Pulmonary artery endothelial cell (primary cell): ENCODE measurements around the gene DLX4. TPM values are rescaled to one million over a fixed set of nuclear protein-coding genes. Genes with fewer than 3 reads are reported as not detected.

Source experiments
- DNase-seq: peaks from one replicate; pipeline ENCODE4 v3.0.0-alpha.2; 2011; ENCODE audit warnings: low read depth, low spot score
- total RNA-seq: library from RNA; depleted of rRNA; stranded (reverse); fragments of >200 nt; gene quantifications from 2 replicates; pipeline ENCODE4 v1.2.3, GENCODE V29; 2014

DLX4 gene
- total RNA-seq, 1 donor from 2014 or later, result not detected

- DNase-seq, result no peak
Measured at GRCh38 chr17:49946964-49947584, 21.9 kb upstream of the DLX4 start.

DNA sequence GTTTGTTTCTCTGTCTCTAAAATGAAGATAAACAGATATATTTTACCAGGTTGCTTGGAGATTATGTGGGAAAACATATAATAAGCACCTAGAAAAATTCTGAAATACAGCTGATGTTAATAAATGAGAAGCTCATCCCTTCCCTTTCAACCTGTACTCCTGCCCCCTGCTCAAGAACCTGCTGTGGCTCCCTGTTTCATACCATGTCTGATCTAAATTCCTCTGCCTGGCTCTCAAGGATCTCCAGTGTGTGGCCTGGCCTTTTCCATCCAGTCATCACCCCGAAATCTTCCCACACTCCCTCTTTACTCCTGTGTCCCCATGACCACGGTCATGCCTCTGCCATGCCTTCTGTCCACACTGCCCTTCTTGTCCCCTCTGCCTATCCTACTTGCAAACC, 19.4 kb upstream of the DLX4 start:
- no peak for DNase-seq

DNA sequence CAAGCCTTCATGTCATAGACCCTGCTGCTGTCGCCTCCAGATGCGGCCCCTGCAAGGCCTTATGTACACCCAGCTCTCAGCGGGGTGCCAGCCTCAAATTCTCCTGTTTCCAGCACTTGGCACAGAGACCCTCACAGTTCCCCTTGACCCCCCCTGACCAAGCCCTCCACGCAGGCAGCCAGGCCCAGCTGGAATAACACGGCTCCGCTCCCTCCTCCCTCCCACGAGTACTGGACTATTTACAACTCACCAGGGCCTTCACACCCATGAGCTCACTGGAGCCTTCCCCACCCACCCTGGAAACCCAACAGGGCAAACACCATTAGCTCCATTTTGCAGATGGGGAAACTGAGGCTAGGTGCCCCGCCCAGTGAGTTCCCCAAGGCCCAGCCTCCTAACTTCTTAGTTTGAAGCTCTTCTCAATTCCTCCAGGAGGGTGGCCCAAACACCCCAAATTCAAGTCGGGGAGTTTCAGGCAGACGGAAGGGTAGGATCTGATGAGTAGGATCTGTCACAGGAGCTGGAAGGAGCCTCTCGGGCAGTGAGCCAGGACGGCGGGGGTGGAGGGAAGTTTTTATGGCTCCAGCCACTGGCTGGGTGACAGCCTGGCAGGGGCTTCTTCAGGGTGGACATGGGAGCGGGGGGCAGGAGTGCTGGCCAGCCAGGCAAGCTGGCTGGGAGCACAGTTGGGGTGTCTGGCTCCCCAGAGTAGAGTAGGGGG, 17.5 kb upstream of the DLX4 start:
- no peak for DNase-seq

DNA sequence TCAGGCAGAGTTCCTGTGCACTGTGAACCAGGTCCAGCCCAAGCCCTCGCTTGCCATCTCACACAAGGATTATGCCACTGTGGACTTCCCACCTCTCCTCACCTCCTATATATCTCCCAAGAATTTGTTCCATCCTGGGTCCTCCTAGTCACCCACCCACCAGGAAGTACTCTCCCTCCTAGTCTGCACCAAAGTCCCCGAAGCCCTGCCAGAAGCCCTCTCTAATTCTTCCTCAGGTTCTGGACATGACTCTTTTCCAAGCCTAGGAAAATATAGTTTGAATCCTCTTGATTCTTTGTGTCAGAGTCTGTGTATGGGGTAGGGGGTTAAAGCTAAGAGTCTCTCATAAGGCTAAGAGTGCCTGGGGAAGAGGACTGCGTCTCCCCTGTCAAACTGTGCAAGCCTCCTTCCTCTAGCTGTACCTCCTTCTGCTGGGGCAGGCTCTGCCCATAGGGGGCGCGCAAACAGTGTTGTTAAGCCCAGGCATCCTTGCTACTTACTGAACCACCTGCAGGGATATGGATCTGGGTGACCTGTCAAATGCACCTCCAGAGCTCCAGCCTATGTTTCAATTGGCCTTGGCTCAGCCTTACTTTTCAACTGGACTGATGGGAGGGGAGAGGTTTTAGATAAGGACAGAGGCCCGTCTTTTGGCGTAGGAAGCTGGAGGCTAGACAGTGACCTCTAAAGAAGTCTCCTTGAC, 16.6 kb upstream of the DLX4 start:
- DNase-seq, result peak; percentile 39

DNA sequence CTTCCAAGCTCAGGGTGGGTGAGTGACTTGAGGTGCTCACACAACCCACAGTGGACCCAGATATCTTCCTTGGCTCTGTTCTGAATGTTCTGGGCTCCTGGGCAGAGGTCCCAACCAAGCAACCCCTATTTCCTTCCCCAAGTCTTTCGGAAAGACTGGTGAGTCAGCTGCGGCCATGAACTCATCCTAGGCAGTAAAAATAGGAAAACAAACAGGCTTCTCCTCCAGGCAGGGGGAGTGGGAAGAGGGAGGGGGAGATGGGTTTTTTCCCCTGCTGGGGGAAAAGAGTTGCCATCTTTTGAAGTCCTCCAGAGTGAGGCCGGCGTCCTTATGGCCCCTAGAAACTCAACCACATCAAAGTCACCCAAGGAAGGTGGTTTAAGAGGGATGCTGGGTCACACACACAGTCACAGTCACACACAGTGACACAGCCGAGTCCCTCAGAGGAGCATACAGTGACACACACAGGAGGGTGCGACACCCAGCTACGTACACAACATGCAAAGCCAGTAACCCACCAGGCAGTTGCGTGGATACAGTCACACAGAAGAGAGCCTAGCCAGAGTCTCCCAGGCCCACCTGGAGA, 16.0 kb upstream of the DLX4 start:
- DNase-seq, result peak; percentile 27

GRCh38 chr17:49955157-49955556, 13.8 kb upstream of the DLX4 start:
- DNase-seq, result no peak

- DNase-seq, result no peak
Measured at GRCh38 chr17:49956780-49957179, 12.2 kb upstream of the DLX4 start.

DNA sequence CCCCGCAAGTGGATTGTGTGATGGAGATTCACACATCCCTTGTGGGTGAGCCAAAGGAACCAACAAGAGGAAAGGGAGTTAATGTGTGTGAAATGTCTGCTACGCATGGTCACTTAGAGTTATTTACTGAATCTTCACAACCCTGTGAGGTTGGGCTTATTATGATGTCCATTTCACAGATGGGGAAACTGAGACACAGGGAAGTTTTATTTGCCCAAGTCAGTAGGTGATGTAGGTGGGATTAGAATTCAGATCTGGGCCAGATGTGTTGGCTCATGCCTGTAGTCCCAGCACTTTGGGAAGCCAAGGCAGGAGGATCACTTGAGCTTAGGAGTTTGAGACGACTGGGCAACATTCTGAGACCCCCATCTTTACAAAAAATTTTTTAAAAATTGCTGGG, 11.6 kb upstream of the DLX4 start:
- DNase-seq, result no peak

DNA sequence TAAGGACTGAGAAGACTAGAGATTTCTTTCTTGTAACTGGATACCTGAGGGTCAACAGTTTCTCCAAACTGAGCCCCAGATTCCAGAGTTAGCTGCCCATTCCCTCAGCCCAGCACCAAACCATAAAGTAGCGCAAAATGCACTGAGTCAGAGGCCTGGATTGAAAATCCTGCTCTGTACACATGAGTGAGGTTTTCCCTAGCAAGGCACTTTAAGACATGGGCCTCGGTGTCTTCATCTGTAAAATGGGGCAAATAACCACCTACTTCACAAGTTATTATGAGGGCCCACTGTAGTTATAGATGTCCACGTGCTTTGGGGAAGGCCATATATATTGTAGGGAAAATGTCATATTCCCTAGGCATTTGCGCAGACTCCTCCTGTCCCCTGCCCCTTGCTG, 10.3 kb upstream of the DLX4 start:
- no peak for DNase-seq

DNA sequence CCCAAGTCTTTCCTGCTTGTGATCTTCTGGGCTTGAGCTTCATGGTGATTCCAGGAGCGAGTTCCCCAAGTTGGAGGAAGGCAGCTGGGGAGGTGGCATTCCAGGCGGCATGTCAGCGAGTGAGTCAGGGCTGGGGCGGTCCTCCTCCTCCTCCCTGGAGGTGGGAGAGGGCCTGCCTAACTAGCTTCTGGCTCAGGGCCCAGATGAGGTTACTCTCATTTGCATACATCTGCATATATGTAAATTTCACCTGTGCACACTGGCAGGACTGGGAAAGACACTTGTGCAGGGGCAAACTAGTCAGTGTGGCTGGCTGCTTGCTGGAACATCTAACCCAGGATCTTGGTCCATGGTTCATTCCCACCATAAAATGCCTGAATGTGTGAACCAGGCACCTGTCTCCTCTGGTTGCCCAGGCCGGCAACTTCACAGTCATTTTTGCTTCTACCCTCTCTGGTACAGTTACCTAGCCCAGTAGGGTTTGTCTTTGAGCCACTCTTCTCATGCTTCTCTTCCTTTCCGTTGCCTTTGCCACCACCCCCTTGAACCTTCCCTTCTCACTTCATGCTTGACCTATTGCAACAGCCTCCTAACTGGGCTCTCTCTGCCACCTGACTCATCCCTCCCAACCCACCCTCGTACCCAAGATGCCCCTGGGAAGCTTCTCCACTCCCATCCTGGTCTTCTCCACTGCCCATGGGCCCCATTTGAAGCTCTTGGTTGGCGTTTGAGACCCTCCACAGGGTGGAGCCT, 9.6 kb upstream of the DLX4 start:
- no peak for DNase-seq

GRCh38 chr17:49962599-49963308, 6.2 kb upstream of the DLX4 start:
- no peak for DNase-seq

- DNase-seq, result no peak
Measured at GRCh38 chr17:49963309-49963625, 5.7 kb upstream of the DLX4 start.

DNA sequence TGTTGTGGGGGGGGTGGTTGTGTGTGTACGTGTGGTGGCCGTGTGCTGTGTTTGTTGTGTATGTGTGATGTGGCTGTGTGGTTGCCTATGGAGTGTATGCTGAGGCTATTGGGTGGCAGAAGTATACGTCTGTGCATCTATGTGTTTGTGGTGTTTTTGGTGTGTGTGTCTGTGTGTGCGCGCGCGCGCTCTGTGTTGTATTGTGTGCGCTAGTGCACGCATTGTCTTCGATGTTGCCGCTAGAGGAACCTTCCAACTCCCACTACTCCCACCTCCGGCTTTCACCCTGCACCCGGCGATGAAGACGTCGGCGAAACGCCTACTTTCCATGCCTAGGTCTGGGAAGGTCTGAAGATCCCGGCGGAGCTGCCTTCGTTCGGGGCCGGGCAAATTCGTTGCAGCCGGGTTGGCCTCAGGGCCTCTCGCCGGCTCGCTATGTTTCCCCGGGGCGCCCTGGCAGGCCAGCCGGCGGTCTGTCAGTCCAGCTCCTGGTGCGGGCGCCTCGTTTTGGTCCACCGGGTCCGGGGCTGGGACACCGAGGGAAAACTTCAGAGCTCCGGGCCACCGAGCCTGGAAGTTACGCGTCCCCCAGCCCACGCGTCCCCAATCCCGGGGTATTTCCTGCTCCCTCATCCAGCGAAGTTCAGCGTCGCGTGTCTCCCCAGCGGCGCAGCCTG, 5.2 kb upstream of the DLX4 start:
- DNase-seq, result no peak

- DNase-seq, result no peak
Measured at GRCh38 chr17:49964303-49964768, 4.7 kb upstream of the DLX4 start.

- DNase-seq, result no peak
Measured at GRCh38 chr17:49964769-49965523, 4.0 kb upstream of the DLX4 start.

- no peak for DNase-seq
Measured at GRCh38 chr17:49965524-49965909, 3.5 kb upstream of the DLX4 start.

DNA sequence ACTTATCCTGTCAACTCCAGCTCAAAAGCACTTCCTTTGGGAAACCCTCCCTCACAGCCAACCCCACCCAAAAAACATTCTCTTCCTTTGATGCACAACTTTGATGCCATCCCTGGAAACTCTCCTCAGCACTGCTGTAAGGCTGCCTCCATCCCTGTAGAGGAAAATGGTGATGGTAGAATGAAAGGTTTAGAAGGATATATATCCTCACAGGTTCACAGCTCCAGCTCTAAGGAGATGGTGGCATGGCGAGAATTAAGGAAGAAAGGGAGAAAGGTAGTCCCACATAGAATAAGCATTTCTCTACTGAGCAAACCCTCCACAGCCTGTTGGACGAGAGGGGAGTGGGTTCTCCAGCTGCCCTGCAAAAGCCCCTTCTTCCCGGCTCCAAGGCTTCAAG, 2.2 kb upstream of the DLX4 start:
- no peak for DNase-seq

GRCh38 chr17:49967205-49967604, 1.8 kb upstream of the DLX4 start:
- no peak for DNase-seq

- no peak for DNase-seq
Measured at GRCh38 chr17:49967621-49968404, 1.2 kb upstream of the DLX4 start.
